SU-DHL-6 (cell line): Measurements from ENCODE around the gene RBBP5.

Experiments used
- H2AFZ ChIP-seq: fragments of 200-600 bp; sonication (generic); 2 replicates; pipeline ENCODE4 v1.6.1; 2014; ENCODE audit warnings: low read depth, mild to moderate bottlenecking, moderate library complexity, mixed read lengths, antibody characterized with exemption, low read length; ENCODE audit not compliant: severe bottlenecking
- H3F3A ChIP-seq: fragments of 200-600 bp; shearing (Covaris generic); 2 replicates; pipeline ENCODE4 v1.6.0; 2016; ENCODE audit warnings: antibody characterized with exemption, mild to moderate bottlenecking; ENCODE audit not compliant: insufficient read depth
- H3K27ac ChIP-seq: fragments of 200-600 bp; sonication (generic); 2 replicates; pipeline ENCODE4 v1.5.1; 2016; ENCODE audit warnings: low read depth, mild to moderate bottlenecking, low read length, moderate library complexity, mixed read lengths
- H3K27me3 ChIP-seq: fragments of 200-600 bp; sonication (generic), shearing (Covaris generic); 2 replicates; pipeline ENCODE4 v1.6.0; 2014; ENCODE audit warnings: mild to moderate bottlenecking, low read length
- H3K36me3 ChIP-seq: fragments of 200-600 bp; sonication (generic); 2 replicates; pipeline ENCODE4 v1.6.1; 2014; ENCODE audit warnings: mild to moderate bottlenecking, low read length, mixed read lengths
- H3K4me2 ChIP-seq: fragments of 300-600, 200-600 bp; shearing (Covaris generic), sonication (generic); 2 replicates; pipeline ENCODE4 v1.6.0; 2014; ENCODE audit warnings: low read length, low read depth, mild to moderate bottlenecking; ENCODE audit not compliant: poor library complexity, severe bottlenecking
- H3K4me3 ChIP-seq: fragments of 200-600 bp; sonication (generic); 2 replicates; pipeline ENCODE4 v1.5.1; 2014; ENCODE audit warnings: antibody characterized with exemption, low read length, mild to moderate bottlenecking, mixed read lengths; ENCODE audit not compliant: insufficient read depth, poor library complexity, severe bottlenecking
- H3K79me2 ChIP-seq: fragments of 200-600 bp; sonication (generic); 2 replicates; pipeline ENCODE4 v1.6.1; 2014; ENCODE audit warnings: mild to moderate bottlenecking, low read length, moderate library complexity; ENCODE audit not compliant: insufficient read depth
- H3K9ac ChIP-seq: fragments of 200-600 bp; sonication (generic); 2 replicates; pipeline ENCODE4 v1.7.0; 2014; ENCODE audit warnings: mild to moderate bottlenecking, low read length
- H3K9me2 ChIP-seq: fragments of 200-600 bp; sonication (generic); replicated peaks from 2 replicates; pipeline ENCODE4 v1.6.1; 2014; ENCODE audit warnings: low read length; ENCODE audit not compliant: insufficient read depth
- H3K9me3 ChIP-seq: fragments of 200-600 bp; sonication (generic); 2 replicates; pipeline ENCODE4 v1.6.1; 2014; ENCODE audit warnings: low read length, mixed read lengths; ENCODE audit not compliant: insufficient read depth
- H4K20me1 ChIP-seq: fragments of 200-600 bp; sonication (generic); 2 replicates; pipeline ENCODE4 v1.6.1; 2014; ENCODE audit warnings: low read depth, mild to moderate bottlenecking, antibody characterized with exemption, low read length, moderate library complexity, mixed read lengths
- CTCF ChIP-seq: fragments of 200-600 bp; sonication (generic); IDR thresholded peaks from one replicate; pipeline ENCODE4 v1.5.1; 2017; ENCODE audit warnings: antibody characterized with exemption, mild to moderate bottlenecking, low read length, moderate library complexity; ENCODE audit not compliant: insufficient read depth, poor library complexity, severe bottlenecking
- EZH2phosphoT487 ChIP-seq: fragments of 200-600 bp; sonication (generic), shearing (Covaris generic); conservative IDR thresholded peaks from 2 replicates; pipeline ENCODE4 v1.6.1; 2018; ENCODE audit warnings: mild to moderate bottlenecking, antibody characterized with exemption, low read length, moderate library complexity, mixed read lengths

RBBP5 gene

GRCh38 chr1:205037539-205037938, 84.2 kb downstream of the RBBP5 start:
- Histone ChIP-seq H3K36me3 (no peaks in the 10 kb centered on the region), H3K4me3 (no peak overlapping the region), H3K9me3 (no peaks in the 10 kb centered on the region), H3K4me2 (no peak overlapping the region), H3K27ac (no peak overlapping the region), H3K79me2 (no peaks in the 10 kb centered on the region), H4K20me1 (no peaks in the 10 kb centered on the region), H3K9ac (no peak overlapping the region), H3K27me3 (no peaks in the 10 kb centered on the region), H2AFZ (no peak overlapping the region), H3F3A (no peaks in the 10 kb centered on the region), H3K9me2 (no peaks in the 10 kb centered on the region)
- TF ChIP-seq EZH2phosphoT487 (no peak), CTCF (no peak)
